Forelimb muscle (tissue), 1 donor: ENCODE results near the gene CFAP221. TPM values are rescaled to one million over a fixed set of nuclear protein-coding genes. Genes with fewer than 3 reads are reported as not detected.
"Not testable (repeated sequence)": the region's sequence is repeated elsewhere in the genome, so short reads cannot be mapped to it uniquely, and the experiment has no call there.

ENCODE experiments used
- DNase-seq: peaks from one replicate; pipeline ENCODE4 v3.0.0-alpha.2; 2013; ENCODE audit warnings: low read depth
- polyA plus RNA-seq: library from polyadenylated mRNA; unstranded; fragments of 120-200 nt; gene quantifications from one replicate; pipeline ENCODE4 v1.2.1, GENCODE V29; 2013; ENCODE audit not compliant: insufficient read length

CFAP221 gene
- polyA plus RNA-seq, 1 donor: 0.53 TPM

DNA sequence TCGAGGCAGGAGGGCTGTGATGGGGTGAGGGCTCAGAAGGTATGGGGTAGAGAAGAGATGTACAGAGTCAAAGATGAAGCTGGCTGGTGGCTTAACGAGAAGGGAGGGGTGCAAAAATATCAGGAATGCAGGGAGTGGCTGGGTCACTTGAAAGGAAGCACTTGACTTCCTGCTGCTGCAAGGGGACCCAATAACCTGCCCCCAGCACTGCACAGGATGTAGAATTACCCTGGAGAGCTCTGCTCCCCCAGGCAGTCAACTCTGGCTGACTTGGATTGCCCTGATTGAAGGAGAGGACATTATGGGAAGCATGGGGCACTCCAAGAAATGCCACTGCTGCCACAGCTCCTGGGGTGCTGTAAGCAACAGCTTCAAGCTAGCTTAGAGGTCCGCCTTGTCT lies 41.8 kb downstream of the CFAP221 start:
- DNase-seq: no peak

DNA sequence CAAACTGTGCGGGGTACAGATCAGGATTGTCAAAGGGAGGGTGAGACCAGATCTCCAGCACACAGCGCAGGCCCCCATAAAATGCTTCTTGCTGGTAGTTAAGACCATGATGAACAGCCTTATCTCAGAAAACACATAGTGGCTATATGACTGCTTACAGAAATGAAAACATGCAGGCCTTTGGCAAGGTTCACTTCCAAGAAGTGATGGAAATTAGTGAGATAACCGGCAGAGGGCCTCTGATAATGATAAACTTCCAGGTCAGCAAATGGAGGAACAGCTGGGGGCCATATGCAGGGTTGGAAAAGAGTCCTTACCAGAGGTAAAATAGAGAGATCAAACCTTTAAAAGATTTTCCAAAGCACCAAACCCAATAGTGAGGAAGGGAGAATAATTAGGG lies 46.6 kb downstream of the CFAP221 start:
- DNase-seq: no peak

DNA sequence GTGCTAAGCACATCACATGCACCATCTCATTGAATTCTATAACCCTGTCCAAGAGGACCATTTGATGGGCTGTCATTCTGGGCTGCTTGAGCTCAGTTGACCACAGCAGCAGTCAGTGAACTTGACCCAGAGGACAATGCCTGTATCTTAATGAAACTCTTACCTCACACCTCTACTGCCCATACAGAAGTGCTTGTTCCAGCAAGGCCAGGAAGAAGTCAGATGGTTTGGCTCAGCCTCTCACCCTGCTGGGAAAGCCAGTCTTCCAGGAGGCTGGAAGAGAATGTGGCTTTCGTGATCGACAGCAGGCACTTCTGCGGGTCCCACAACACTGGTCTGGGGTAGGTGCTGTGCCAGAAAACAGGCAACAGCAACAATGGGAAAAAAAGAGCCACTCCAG lies 47.3 kb downstream of the CFAP221 start:
- DNase-seq: no peak

DNA sequence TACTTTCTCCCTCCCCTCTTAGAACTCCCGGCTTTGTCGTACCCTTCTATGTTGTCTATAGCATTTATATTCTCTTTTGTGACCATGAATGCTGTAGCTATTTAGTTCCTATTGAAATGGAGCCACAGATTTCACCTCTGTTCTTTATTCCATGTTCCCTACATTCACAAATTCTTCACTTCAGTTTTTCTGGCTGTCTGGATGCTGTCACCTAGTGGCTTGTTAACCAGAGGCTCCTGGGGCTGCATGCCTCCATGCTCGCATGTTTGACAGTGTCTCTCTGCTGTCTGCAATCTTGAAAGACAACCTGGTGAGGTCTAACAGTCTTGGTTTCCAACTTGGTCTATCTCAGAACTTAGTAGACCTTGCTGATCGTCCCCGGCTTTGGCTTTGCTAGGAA lies 48.2 kb downstream of the CFAP221 start:
- no peak for DNase-seq

DNA sequence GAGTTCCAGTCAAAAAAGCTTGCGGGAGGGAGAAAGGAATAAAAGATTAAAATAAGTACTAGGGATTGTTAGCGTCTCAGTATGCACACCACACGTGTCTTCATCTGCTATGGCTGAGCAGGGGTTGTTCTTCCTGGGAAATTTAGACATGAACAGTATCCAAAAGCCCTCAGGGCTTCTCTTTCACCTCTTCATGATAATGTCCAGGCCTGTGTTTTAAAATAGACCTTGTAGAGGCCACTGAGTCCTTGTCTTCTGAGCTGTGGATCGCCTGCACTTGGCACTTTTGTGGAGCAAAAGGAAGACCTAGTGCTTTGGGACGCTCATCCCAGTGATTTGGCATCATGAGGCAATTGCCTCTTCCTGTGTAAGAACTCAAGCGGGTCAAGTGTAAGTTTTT lies 52.4 kb downstream of the CFAP221 start:
- no peak for DNase-seq

DNA sequence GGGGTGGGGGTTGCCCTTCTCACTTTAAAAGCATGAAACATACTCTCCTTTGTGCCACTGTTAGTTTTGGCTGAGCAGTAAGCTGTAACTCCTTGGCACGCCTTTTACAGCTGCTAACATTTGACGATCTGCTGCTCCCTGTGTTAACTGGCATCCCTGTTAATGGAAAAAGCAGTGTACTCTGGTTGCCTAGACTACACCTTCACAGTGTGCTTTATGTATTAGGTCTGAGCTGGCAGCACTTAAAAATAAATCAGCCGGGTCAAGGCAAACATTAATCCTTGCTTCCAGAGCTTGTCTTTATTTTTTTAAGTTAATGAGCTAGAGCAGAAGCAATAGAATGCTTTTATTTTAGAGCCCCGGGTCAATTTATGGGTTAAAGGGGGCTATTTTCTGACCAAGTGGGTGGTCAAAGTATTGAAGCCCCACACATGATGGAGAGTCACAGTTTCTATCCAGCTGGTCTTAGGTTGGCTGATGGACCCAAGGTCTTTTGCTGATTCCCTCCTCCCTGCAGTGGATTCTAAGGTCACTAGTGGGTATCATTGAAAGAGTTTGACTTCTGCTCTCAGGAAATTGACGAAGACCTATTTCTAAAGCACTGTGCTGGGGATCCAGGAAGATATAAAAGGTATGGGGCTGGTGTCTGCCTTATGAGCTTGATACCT lies 54.5 kb downstream of the CFAP221 start:
- peak; percentile 9 for DNase-seq

DNA sequence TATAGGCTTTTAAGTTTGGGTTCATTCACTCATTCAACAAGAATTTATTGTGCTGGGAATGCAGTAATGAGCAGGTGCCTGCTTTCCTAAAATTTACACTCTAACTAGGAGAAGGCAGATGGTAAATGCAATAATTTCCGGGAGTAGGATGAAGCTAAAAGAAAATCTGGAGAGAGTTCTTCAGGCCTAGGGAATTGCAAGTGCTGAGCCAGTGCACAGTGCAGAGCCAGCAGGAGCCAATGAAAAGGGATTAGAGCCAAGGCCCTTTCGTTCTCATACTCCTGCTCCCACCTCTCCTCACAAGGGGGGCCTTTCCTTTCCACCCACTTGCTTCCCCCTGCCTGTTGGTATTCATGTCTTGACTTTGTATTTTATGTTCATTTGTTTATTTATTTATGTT lies 55.1 kb downstream of the CFAP221 start:
- no peak for DNase-seq

DNA sequence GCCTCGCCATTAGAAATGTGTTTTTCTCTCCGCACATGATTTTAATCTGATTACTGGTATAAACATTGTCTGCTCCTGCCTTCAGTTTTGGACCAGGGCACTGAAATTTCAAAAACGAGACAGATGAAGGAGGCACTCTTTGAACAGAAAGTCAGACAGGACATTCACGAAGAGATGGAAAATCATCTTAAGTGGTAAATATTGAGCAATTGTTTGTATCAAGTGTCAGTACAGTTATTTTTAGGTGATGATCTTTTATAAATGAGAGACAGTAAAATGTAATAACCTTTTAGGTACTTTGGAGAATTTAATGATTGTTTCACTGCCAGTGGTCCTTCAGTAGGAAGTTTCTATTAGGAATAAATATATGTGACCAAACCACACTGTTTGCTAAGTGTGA lies 60.8 kb downstream of the CFAP221 start:
- DNase-seq: no peak

DNA sequence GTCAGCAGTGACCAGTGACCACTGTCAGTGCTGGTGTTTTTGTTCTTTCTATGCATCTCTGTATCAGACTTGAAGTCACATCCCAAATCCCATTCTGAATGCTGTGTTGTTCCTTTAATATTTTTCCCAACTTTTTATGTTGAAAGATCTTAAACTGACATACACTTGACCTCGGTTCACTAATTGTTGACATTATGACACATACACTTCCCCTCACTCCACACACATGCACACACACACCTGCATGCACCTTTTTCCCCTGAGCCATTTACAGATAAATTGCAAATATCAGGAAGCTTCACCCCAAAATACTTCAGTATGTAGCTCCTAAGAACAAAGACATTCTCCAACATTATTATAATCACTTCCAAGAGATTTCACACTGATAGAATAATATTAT lies 62.4 kb downstream of the CFAP221 start:
- no peak for DNase-seq

DNA sequence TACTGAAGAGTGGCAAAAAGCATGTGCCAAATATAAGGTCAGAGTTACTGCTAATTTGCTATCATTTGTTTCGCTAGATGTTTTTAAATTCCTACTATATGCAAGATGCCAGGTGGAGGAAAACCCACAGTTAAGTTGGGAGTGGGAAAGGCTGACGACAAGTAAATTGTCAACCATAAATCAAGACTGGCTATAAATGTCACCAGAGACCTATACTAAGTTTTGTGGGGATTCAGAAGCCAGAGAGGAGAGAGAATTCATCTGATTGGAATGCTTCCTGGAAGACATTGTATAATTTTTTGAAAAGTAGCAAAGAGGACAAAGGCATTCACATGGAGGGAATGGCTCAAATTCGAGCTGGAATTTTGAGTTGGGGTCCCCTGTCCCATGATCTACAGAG lies 64.3 kb downstream of the CFAP221 start:
- no peak for DNase-seq

DNA sequence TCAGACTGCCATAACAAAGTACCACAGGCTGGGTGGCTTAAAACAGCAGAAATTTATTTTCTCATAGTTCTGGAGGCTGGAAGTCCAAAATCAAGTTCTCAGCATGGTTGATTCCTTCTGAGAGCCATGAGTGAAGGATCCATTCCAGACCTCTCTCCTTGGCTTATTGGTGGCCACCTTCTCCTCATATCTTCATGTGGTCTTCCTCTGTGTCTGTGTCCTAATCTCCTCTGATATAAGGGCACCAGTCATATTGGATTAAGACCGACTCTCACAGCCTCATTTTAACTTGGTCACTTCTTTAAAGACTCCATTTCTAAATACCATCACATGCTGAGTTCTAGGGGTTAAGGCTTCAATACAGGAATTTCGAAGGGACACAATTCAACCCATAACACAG lies 65.1 kb downstream of the CFAP221 start:
- no peak for DNase-seq

DNA sequence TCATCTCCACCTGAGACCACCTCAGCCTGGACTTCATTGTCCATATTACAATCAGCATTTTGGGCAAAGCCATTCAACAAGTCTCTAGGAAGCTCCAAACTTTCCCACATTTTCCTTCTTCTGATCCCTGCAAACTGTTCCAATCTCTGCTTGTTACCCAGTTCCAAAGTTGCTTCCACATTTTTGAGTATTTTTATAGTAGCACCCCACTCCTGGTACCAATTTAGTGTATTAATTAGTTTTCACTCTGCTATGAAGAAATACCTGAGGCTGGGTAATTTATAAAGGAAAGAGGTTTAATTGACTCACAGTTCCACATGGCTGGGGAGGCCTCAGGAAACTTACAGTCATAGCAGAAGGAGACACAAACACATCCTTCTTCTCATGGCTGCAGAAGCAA lies 69.9 kb downstream of the CFAP221 start:
- not testable (repeated sequence) for DNase-seq

DNA sequence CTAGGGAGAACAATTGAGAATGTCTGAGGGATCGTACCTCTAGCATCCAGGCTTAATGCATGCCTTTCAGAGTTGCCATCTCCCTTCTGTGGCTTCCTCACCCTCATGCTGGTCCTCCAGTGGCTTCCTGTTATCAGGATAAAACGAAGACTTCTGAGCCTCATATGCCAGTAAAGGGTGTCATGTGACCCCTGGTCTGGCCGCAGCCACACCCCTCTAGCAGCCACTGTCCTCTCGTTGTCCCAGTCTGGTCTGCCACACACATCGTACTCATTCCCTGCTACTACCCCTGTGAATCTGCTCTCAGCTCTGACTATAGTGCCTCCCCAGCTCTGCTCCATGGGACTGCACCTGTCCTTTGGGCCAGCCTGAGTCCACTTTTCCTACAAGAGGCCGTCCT lies 72.2 kb downstream of the CFAP221 start:
- no peak for DNase-seq

DNA sequence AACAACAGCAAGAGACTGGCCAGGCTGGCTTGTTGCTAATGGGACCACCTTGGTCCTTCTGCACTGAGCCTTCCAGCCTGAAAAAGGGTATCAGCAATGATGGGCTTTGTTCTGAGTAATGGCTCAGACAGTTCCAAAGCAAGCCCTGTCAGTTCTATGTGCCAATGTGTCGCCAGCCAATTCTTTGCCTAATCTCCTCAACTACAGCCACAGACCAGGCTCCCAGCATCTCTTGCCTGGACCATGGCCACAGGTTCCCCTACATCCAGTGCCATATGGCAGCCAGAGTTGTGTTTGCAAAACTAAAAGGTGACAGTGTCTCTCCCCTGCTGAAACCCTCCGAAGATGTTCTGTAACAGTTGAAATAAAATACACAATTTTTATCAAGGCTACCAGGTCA lies 73.2 kb downstream of the CFAP221 start:
- no peak for DNase-seq

DNA sequence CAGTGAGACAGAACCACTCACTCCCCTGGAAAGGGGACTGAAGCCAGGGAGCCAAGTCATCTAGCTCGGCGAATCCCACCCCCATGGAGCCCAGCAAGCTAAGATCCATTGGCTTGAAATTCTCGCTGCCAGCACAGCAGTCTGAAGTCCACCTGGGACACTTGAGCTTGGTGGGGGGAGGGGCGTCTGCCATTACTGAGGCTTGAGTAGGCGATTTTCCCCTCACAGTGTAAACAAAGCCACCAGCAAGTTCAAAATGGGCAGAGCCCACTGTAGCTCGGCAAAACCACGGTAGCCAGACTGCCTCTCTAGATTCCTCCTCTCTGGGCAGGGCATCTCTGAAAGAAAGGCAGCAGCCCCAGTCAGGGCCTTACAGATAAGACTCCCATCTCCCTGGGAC lies 74.5 kb downstream of the CFAP221 start:
- DNase-seq: not testable (repeated sequence)

DNA sequence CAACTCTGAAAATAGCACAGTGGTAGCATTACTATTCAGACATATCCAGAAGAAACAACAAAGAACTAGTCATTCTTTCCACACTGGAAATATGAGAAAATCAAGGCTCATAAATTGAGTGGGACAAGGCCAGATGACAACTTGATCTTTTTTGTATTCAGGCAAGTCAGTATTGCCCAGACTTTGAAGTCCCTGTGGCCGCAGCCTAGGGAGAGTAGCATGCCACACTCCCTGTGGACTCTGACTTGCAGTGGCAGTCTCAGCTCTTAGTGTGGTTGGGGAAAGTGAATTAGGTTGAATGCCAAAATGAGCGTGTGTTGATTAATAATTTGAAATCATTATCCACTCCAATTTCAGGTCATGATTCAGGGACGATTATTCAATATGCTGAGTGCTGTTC lies 81.0 kb downstream of the CFAP221 start:
- DNase-seq: no peak

DNA sequence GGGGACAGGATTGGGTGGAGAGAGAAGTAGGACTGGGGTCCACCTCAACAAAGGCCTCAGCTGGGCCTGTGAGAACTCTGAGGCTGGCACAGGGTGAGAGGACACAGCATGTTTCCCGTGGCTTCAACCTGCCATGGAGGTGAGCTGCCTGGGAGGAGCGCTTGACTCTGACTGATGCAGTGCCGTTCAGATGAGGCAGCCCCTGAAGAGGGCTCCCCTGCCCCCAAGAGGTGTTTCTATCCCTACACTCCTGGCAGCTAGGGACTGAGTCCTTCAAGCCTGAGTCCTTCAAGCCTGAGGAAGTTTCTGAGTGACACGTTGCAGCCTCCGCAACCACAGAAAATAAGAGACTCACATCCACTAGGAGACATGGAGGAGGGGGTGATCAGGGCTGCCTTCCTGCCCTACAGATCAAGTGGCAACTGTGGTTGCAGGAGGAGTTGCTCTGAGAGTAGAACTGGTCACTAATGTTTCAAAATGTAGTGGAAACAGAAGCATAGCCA lies 85.1 kb downstream of the CFAP221 start:
- DNase-seq: no peak

DNA sequence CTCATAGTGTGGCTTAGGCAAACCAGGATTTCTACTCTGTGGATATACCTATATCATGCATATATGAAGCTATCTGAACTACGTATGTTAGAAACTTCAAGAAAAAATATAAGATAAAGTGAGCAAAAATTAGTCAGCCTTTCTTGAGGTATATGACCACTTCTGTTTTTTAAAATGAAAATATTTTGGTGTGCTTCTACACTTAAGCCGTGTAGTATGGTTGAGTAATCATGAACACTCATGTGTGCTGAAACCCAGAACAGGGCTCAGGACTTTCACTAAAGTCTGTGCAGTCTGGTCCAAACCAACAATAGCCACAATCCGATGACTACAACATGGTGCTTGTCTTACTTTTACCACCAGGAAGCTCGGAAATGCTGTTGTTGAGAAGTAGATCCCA lies 85.9 kb downstream of the CFAP221 start:
- DNase-seq: no peak

DNA sequence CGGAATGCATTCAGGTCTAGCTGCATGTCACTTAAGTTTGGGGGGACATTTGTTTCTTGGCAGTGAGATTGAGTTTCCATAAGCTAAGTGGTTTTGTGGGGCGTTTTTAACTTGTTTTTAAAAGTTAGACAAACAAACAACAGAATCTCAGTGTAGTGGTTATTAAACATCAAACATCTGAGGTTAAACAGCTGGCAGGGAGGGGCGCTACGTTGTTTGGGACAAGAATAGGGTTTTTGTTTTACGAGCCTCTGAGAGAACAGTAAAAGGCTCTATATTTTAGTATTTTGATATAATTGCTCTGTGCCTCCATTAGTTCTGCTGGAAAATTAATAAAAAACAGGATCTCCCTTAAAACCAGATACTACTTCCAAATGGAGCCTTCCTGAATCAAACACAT lies 93.1 kb downstream of the CFAP221 start:
- DNase-seq: no peak

DNA sequence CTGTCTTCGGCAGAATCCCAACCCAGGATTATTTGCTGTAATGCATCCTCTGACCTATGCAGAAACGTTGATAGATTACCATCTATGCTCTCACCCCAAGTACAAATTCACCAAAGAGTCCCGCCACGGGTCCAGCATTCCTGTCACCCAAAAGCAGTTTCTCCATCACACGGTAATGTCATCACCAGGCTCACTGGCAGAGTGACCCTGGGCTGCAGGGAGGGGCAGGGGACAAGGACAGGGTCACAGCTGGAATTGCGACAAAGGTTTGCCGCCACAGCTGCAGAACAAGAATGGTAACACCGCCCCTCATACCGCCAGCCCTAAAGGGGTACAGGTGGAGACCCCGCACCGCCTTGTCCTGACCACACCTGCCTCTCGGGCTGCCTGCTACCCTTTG lies 94.0 kb downstream of the CFAP221 start:
- no peak for DNase-seq

DNA sequence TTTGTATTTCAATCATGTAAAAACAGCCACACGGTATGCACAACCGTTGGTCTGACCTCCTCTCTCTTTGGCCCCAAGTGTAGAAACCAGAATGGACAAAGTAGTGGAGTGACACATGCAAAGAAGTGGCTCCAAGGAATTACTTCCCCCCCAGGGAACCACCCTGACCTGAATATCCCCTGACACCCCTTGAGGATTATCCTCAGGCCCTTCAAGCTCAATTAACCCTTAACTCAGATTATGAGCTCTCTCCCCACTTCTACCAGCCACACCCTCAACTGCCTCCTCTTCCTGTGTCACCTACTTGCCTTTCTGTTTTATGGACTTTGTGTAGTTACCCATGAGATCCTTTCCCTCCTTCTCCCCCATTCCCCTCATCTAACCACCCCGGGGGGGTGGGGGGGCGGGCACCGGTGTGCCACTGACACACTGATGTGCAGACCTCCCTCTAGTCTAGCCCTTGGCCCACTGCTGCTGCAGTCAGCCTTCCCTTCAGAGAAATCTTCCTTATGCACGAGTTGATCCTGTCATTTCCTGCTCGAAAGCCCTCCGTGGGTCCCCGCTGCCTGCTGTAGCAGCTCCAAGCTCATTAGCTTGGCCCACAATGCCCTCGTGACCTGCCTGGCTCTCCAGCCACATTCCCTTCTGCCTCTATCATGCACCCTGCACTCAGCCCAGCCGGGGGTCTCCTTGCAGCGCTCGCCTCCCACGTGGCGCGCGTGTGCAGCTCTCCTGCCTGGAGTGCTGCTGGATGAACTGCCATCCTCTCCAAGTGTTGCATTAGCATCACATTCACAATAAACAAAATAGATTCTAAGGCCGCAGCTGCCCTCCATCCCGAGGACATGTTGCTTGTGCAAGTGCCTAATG lies 94.7 kb downstream of the CFAP221 start:
- no peak for DNase-seq

DNA sequence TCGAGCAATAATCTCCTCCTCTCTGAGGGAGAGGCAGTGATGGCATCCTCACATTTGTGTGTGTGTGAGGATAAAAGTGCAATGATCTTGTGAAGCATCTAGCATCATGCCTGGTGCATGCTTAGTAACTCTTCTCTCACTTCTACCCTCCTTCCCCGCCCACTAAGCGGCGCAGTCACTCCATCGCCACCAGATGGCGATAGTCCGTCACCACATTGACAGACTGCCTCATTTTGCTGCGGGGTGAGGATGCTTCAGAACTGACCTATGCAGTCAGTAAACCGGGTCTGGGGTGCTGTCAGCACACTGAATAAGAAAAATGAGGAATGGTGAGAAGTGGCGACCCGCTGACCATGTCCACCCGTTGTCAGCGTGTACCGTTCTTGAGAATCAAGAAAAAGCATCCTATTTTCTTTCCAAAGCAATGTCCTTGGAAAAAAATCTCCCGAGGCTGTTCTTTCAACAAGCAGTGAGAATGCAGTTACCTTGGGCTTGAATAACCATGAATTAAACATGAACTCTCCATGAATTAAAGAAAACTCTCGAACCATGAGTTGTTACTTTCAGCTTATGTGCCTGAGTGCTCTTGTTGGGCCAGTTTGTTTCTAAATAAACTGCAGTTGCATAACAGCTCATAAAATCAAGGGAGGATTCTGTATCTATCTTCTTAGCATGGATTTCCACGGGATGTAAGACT lies 97.5 kb downstream of the CFAP221 start:
- DNase-seq: peak; percentile 36

DNA sequence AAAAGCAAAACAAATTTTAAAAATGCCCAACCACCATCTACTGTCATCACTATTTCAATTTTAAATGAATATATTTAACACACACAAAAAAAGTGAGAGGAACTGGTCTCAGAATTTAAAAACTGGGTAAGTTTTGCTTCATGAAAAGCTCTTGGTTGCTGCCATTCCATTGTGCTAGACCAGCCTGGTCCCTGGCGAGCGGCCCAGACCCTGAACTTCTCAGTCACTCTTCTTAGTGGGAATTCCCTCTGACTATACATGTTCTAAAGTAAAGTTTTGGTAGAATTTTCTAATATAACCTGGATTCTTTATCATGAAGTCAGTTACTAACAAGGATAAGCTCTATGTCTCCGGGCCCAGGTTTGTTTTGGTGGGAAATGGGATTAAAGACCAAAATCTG lies 99.9 kb downstream of the CFAP221 start:
- no peak for DNase-seq
